Spleen (tissue), 11 donors: Measurements from ENCODE around the gene GPR107. TPM values are rescaled to one million over a fixed set of nuclear protein-coding genes. Genes with fewer than 3 reads are reported as not detected.

Experiments used
- DNase-seq: peaks from one replicate; pipeline ENCODE4 v3.0.0-alpha.2; 2020
- H3K27ac ChIP-seq, 8 donors: fragments of 200-600 bp; sonication (generic) in 7 of 8; 1 replicate in 4 of 8; 2 replicates in 4 of 8; pipeline versions ENCODE4 v1.5.0 to v1.8.0; 2016 to 2021; ENCODE audit warnings: inconsistent platforms in 4 of 8, mild to moderate bottlenecking in 4 of 8, moderate library complexity in 1 of 8
- H3K27me3 ChIP-seq, 7 donors: fragments of 200-600 bp; sonication (generic) in 6 of 7; replicated peaks in 1 of 7; 1 replicate in 4 of 7; 2 replicates in 3 of 7; pipeline versions ENCODE4 v1.5.0 to v1.8.0; 2016 to 2021; ENCODE audit warnings: inconsistent platforms in 3 of 7, mild to moderate bottlenecking in 1 of 7
- H3K36me3 ChIP-seq, 6 donors: fragments of 200-600 bp; sonication (generic) in 5 of 6; 1 replicate in 4 of 6; 2 replicates in 2 of 6; pipeline versions ENCODE4 v1.5.0 to v1.8.0; 2016 to 2021; ENCODE audit warnings: inconsistent platforms in 2 of 6
- H3K4me1 ChIP-seq, 6 donors: fragments of 200-600 bp; sonication (generic) in 5 of 6; 1 replicate in 3 of 6; 2 replicates in 3 of 6; pipeline versions ENCODE4 v1.5.0 to v1.8.0; 2016 to 2021; ENCODE audit warnings: inconsistent platforms in 3 of 6
- H3K4me3 ChIP-seq, 8 donors: fragments of 200-600 bp; sonication (generic) in 7 of 8; 1 replicate in 4 of 8; 2 replicates in 4 of 8; pipeline versions ENCODE4 v1.5.0 to v1.8.0; 2016 to 2021; ENCODE audit warnings: inconsistent platforms in 4 of 8, mild to moderate bottlenecking in 4 of 8, moderate library complexity in 2 of 8
- H3K9me3 ChIP-seq, 8 donors: fragments of 200-600 bp; sonication (generic) in 7 of 8; 1 replicate in 4 of 8; 2 replicates in 4 of 8; pipeline versions ENCODE4 v1.5.0 to v1.8.0; 2016 to 2021; ENCODE audit warnings: inconsistent platforms in 4 of 8
- POLR2A ChIP-seq, 3 donors: fragments of 450-650 bp; IDR thresholded peaks; one replicate each; pipeline ENCODE4 v1.5.1; 2017; ENCODE audit warnings: antibody characterized with exemption in 3 of 3, mild to moderate bottlenecking in 1 of 3
- POLR2AphosphoS5 ChIP-seq, 3 donors: sonication (generic); formaldehyde crosslinking; IDR thresholded peaks; one replicate each; pipeline ENCODE4 v1.5.1; 2017; ENCODE audit warnings: antibody characterized with exemption in 3 of 3
- WGBS, 5 donors: extraction: QIAGEN DNeasy Blood & Tissue Kit in 3 of 5; methylation state at CpG; one replicate each; pipeline versions ENCODE4 v1.1.5 to v1.1.7; 2013 to 2018; 5-methylcytosine and 5-hydroxymethylcytosine counted together
- intact Hi-C: fragments of 100-400 bp; cut with DNase I; formaldehyde crosslinking; loops from one replicate; pipeline ENCODE4 v1.15.0; 2023; ENCODE audit warnings: low total_unique reads
- polyA plus RNA-seq, 3 donors: library from polyadenylated mRNA; stranded (reverse); fragments of 200-250 nt; gene quantifications; one replicate each; pipeline ENCODE4 v1.2.1, GENCODE V29; 2013
- total RNA-seq, 7 donors: library from RNA; depleted of rRNA in 3 of 7; stranded (reverse); fragments of >200 nt in 3 of 7; fragmentation: NEBNext Ultra II Directional in 4 of 7; extraction: Animal tissue kit (Norgen Biotek cat#: 25700) in 4 of 7; gene quantifications; one replicate each; pipeline versions ENCODE4 v1.1.0 to v1.2.1, GENCODE V29; 2016 to 2021
- TF ChIP-seq, protein P1 (sequence below), 11 experiments: fragments of 200-600 bp in 7 of 11; fragments of 450-650 bp in 4 of 11; sonication (generic) in 4 of 11; IDR thresholded peaks in 8 of 11; conservative IDR thresholded peaks in 3 of 11; 1 replicate in 7 of 11; 2 replicates in 4 of 11; pipeline versions ENCODE4 v1.4.0 to v1.8.0; 2016 to 2021; ENCODE audit warnings: antibody characterized with exemption in 11 of 11, inconsistent platforms in 4 of 11, mild to moderate bottlenecking in 1 of 11
- donor health status: healthy with polysubstance abuse.
- donor health status: DM: no; HTN: no; CAD: no; lungs with moderate emphysema.
- donor health status: DM: no; HTN: no; CAD: no.
- donor health status: Bipolar disorder and iron deficiency.
- donor health status: healthy.
- donor health status: DM: no; HTN: no; CAD: no.
- donor health status: DM: yes; HTN: yes; CAD: no.

The GPR107 gene
- total and polyA plus RNA-seq, 10 donors: 3.9 to 42.8 (median 28.3) TPM

GRCh38 chr9:130110596-130111021 is 56.9 kb downstream of the GPR107 start:
- H3K36me3 ChIP-seq: peaks cover 0 to 98% (median 46%) of the 10 kb centered on the region in 6 donors
- peaks cover 0 to 19% (median 4%) of the 10 kb centered on the region in 6 donors for H3K4me1 ChIP-seq
- H3K27ac ChIP-seq: no peak overlapping the region
- peak in 2 of 3 donors; percentile 7 to 32 for TF ChIP-seq POLR2AphosphoS5 (IDR thresholded peaks at IDR 0.05)
- TF ChIP-seq POLR2A (IDR thresholded peaks at IDR 0.05): no peak
- H3K9me3 ChIP-seq: no peaks in the 10 kb centered on the region
- no peaks in the 10 kb centered on the region for H3K27me3 ChIP-seq
- intact Hi-C loops: loop anchor here (10.0 kb wide), 1 partner anchor 234 kb away; no protein-coding TSS in a partner anchor
- DNase-seq: peak; percentile 63
- 73 to 84% (median 80%) methylated on average over 6 to 7 of the region's 7 CpGs for WGBS, 5 donors
- no peak overlapping the region for H3K4me3 ChIP-seq

- intact Hi-C loops: loop anchor here (10.0 kb wide), 1 partner anchor 233 kb away; no protein-coding TSS in a partner anchor
- no peak overlapping the region for H3K27ac ChIP-seq
Observed at GRCh38 chr9:130111786-130112537, 58.3 kb downstream of the GPR107 start.

DNA sequence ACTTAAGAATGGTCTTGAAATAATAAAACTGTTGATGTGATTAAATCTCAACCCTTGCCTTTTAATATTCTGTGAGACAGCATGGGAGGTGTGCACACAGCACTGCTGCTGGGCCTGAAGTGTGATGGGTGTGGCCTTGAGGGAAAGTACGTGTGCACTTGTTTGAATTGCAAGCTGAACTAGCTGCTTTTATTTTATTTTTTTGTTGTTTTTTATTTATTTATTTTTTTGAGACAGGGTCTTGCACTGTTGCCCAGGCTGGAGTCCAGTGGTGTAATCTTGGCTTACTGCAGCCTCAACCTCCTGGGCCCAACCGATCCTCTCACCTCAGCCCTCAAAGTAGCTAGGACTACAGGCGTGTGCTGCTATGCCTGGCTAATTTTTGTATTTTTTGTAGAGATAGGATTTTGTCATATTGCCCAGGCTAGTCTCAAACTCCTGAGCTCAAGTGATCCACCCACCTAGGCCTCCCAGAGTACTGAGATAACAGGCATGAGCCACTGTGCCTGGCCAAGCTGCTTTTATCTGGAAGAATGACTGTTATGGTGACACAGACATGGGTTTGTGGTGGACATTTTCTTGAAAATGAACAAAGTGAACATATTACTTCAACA is 58.9 kb downstream of the GPR107 start:
- TF ChIP-seq POLR2AphosphoS5 (IDR thresholded peaks at IDR 0.05): no peak
- TF ChIP-seq, protein P1, sequence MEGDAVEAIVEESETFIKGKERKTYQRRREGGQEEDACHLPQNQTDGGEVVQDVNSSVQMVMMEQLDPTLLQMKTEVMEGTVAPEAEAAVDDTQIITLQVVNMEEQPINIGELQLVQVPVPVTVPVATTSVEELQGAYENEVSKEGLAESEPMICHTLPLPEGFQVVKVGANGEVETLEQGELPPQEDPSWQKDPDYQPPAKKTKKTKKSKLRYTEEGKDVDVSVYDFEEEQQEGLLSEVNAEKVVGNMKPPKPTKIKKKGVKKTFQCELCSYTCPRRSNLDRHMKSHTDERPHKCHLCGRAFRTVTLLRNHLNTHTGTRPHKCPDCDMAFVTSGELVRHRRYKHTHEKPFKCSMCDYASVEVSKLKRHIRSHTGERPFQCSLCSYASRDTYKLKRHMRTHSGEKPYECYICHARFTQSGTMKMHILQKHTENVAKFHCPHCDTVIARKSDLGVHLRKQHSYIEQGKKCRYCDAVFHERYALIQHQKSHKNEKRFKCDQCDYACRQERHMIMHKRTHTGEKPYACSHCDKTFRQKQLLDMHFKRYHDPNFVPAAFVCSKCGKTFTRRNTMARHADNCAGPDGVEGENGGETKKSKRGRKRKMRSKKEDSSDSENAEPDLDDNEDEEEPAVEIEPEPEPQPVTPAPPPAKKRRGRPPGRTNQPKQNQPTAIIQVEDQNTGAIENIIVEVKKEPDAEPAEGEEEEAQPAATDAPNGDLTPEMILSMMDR (IDR thresholded peaks at IDR 0.05 in 8 of 11, conservative IDR thresholded peaks at IDR 0.05 in 3 of 11): no peak
- Histone ChIP-seq H3K4me3 (no peak overlapping the region), H3K9me3 (no peaks in the 10 kb centered on the region), H3K27ac (no peak overlapping the region), H3K27me3 (no peaks in the 10 kb centered on the region), H3K4me1 (peaks cover 0 to 9% (median 0%) of the 10 kb centered on the region in 6 donors), H3K36me3 (peaks cover 0 to 98% (median 46%) of the 10 kb centered on the region in 6 donors)
- 81 to 91% (median 86%) methylated on average over 3 of the region's 3 CpGs for WGBS, 5 donors
- peak; percentile 9 for DNase-seq
- intact Hi-C loops: loop anchor here (10.0 kb wide), 1 partner anchor 232 kb away; no protein-coding TSS in a partner anchor

More at GRCh38 chr9:130111786-130112537, 58.3 kb downstream of the GPR107 start:
- Histone ChIP-seq H3K27me3 (no peaks in the 10 kb centered on the region), H3K4me1 (peaks cover 0 to 16% (median 2%) of the 10 kb centered on the region in 6 donors), H3K4me3 (no peak overlapping the region), H3K9me3 (no peaks in the 10 kb centered on the region), H3K36me3 (peaks cover 0 to 96% (median 47%) of the 10 kb centered on the region in 6 donors)
- DNase-seq: peak; percentile 23
- 89 to 94% (median 92%) methylated on average over 30 of the region's 30 CpGs for WGBS, 5 donors
- TF ChIP-seq, protein P1 (IDR thresholded peaks at IDR 0.05 in 8 of 11, conservative IDR thresholded peaks at IDR 0.05 in 3 of 11): no peak
- no peak for TF ChIP-seq POLR2A (IDR thresholded peaks at IDR 0.05)
- no peak for TF ChIP-seq POLR2AphosphoS5 (IDR thresholded peaks at IDR 0.05)

DNA sequence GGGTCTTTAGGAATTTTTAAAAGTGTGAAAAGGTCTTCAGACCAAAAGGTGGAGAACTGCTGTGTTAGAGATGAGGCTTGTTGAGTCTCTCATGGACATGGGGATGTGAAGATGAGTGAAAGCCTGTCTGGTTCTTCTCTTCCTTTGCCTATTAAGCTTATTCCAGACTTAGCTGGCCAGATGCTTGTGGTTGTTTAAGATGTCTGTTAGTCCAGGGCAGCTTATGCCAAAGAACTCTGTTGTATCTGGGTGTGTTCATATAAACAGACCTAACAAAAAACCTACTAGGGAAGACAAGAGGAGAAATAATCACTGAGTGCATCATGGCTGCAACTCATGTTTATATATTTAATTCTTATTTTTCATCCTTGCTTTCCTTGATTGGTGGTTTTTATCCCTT is 61.0 kb downstream of the GPR107 start:
- no peaks in the 10 kb centered on the region for H3K27me3 ChIP-seq
- H3K4me3 ChIP-seq: no peak overlapping the region
- no peaks in the 10 kb centered on the region for H3K9me3 ChIP-seq
- intact Hi-C loops: loop anchor here (10.0 kb wide), 1 partner anchor 230 kb away; no protein-coding TSS in a partner anchor
- H3K4me1 ChIP-seq: peaks cover 0 to 6% (median 0%) of the 10 kb centered on the region in 6 donors
- TF ChIP-seq, protein P1 (IDR thresholded peaks at IDR 0.05 in 8 of 11, conservative IDR thresholded peaks at IDR 0.05 in 3 of 11): no peak
- TF ChIP-seq POLR2AphosphoS5 (IDR thresholded peaks at IDR 0.05) (no peak), POLR2A (IDR thresholded peaks at IDR 0.05) (no peak)
- DNase-seq: no peak
- peaks cover 0 to 98% (median 41%) of the 10 kb centered on the region in 6 donors for H3K36me3 ChIP-seq
- H3K27ac ChIP-seq: no peak overlapping the region
